ENCODE measurements around the gene MORC1.

Gene MORC1

DNA sequence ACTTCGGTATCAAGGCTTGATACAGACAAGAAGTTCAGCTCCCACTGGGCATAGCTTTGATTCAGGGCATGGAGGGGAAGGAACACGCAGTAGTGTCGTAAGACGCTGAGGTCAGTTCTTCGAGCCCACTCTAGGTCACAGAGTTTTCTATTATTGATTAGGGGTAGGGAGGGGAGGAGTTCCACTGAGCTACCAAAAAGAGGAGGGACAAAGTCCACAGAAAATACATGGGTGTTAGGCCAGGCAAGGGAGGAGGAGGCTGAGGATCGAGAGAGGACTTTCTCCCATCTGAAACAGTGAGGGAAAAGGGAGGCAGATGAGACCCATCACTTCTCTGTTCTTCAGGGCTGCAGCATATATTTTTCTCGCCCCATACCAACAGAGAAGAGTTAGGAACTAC, 89.2 kb downstream of the MORC1 start:
- DNase-seq (ENCODE audit: low spot score): no peak

- no peak for DNase-seq (ENCODE audit: low spot score)
Measured at GRCh38 chr3:109026821-109027220, 91.1 kb downstream of the MORC1 start.

DNA sequence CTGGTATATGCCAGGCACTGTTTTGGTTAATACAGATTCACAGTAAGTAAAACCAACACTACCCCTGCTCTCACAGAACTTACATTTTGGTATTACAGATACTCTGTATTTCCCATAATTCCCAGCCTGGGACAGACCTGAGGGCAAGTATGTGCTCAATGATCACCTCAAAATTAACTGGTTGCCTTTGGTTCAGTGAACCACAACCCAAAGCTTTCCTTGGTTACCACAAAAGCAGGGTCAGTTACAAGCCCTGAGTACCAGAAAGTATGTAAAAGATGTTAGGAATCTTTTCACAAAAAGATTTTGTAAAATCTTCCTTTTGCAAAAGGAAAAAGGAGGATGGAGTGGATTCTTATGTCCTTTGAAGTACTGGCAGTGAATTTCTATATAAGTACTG, 92.0 kb downstream of the MORC1 start:
- no peak for DNase-seq (ENCODE audit: low spot score)

GRCh38 chr3:109023656-109024254, 94.2 kb downstream of the MORC1 start:
- peak; percentile 58 for DNase-seq (ENCODE audit: low spot score)

- DNase-seq (ENCODE audit: low spot score): no peak
Measured at GRCh38 chr3:109023167-109023566, 94.8 kb downstream of the MORC1 start.

DNA sequence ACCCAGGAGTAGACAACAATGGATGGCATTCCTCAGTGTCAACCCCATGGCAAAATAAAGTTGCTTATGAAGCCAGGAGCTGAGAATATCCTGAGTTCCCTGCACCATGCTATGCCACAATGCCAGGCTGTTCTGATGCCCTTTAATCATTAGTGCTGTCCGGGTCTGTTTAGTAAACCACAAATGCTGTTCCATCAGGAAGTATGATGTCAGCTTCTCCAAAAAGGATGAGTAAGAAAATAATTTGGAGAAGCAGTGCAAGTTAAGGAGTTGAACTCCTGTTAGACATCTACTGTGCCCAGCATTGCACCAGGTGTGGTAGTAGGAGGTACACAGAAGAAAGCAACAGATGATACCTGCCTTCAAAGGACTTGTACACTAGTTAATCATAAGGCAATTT, 96.4 kb downstream of the MORC1 start:
- DNase-seq (ENCODE audit: low spot score): no peak

- DNase-seq (ENCODE audit: low spot score): no peak
Measured at GRCh38 chr3:109018828-109019227, 99.1 kb downstream of the MORC1 start.

DNA sequence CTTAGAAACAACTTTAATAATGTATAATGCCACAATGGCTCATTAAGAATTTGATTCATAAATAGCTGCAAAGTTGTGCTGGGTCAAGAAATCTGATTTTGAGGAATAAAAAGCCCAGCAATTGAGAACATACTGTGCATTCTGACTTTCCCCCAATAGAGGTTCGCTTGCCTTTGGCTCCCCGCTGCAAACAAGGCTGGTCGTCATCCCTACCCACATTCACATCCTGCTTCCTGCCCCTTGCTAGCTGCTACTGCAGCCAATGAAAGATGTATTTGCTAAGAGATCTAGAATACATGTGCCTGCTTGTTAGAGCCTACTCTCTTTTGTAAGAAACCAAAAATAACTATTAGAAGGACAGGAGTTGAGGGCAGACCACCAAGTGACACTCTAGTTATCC, 112.5 kb downstream of the MORC1 start:
- no peak for DNase-seq (ENCODE audit: low spot score)

GRCh38 chr3:108998436-108998835, 119.5 kb downstream of the MORC1 start:
- no peak for DNase-seq (ENCODE audit: low spot score)

GRCh38 chr3:108985844-108986243, 132.1 kb downstream of the MORC1 start:
- DNase-seq (ENCODE audit: low spot score): no peak

DNA sequence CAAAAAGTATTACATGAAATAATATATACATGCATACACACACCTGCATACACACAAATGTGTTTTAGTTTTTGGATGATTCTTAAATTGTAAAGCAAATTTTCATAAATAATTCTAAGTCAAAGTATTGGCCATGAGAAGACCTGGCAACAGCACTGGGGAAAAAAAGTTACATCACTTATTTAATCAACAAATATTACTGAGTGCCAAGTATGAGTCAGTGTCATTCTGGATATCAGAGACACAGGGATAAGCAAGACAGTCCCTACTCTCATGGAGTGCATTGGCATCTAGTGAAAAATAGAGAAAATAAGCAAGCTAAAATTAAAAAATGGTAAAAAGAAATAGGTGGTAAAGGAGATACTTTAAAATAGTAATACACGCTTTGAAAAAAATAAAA, 134.9 kb downstream of the MORC1 start:
- DNase-seq (ENCODE audit: low spot score): no peak

- DNase-seq (ENCODE audit: low spot score): no peak
Measured at GRCh38 chr3:108976058-108976457, 141.9 kb downstream of the MORC1 start.

DNA sequence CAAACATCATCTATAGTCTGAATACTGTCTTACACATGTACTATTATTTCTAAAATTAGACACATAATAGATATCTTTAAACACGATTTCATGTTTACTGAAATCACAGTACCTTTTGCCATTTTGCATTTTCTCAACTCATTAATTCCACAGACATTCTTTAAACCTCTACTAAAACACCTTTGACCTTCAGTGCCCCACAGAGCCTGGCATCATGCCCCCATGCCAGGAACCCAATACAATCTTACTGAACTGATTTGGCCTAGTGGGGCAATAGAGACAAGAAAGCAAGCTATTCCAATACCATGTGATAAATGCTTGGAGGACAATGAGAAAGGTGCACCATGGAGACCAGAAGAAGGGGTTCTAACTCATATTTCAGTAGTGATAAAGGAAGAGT, 144.9 kb downstream of the MORC1 start:
- DNase-seq (ENCODE audit: low spot score): no peak

DNA sequence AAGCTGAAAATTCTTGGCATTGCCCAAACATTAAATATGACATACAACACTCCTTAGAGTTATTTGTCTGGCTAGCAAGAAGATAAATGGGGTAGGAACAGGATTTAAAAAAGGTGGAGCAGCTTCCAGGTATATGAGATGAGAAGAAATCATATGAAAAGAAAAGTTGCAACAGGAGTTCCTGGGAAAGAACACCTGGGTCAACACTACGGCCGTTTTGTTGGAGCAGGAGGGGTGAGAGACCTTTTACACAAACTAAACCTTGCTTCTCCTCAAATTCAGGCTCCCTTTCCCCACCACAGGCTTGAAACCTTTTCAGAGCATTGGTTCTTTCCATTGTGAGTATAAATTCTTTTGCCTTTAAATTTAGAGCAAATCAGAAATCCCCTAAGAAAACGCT, 145.5 kb downstream of the MORC1 start:
- no peak for DNase-seq (ENCODE audit: low spot score)

- no peak for DNase-seq (ENCODE audit: low spot score)
Measured at GRCh38 chr3:108970561-108970960, 147.4 kb downstream of the MORC1 start.

DNA sequence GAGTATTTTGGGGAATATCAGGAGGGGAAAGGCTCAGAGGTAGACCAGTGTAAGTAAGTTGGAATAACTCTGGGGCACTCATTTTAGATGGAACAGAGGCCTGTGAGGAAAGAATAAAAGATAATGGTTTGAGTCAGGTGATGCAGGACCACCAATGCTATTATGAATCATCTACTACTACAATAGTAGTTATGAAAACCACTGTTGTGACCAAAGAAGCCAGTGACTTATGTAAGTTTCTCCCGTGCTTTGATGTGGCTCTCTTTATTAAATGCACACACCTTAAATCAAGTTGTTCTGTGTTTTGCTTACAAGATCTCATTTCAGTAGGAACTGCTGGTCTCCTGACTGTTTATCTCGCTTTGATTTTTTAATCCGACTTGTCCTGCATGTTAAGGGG, 151.2 kb downstream of the MORC1 start:
- no peak for DNase-seq (ENCODE audit: low spot score)

DNA sequence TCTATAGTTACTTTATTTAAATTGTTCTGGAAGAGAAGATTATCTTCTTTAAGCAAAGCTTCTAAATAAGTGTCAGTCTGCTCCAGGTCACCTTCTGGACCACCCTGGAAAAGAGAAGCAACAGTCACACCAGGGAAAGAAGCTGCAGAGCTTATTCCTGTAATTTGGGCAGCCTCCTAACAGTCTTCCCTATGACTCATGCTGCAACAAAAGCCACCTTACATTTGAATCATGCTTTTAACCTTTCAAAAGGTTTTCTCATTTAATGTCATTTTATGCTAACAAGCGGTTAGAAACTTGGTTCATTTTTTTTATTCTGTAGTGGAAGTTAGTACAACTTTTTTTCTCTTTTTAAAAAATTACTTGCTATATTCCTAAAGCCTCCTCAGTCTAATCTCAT, 158.9 kb downstream of the MORC1 start:
- no peak for DNase-seq (ENCODE audit: low spot score)

- no peak for DNase-seq (ENCODE audit: low spot score)
Measured at GRCh38 chr3:108953700-108954099, 164.2 kb downstream of the MORC1 start, which contains the start of gene GUCA1C. GUCA1C (minus strand) TSS chr3:108953879; CDS start chr3:108953762, 117 bp downstream.

- DNase-seq (ENCODE audit: low spot score): no peak
Measured at GRCh38 chr3:108953210-108953609, 164.7 kb downstream of the MORC1 start.

DNA sequence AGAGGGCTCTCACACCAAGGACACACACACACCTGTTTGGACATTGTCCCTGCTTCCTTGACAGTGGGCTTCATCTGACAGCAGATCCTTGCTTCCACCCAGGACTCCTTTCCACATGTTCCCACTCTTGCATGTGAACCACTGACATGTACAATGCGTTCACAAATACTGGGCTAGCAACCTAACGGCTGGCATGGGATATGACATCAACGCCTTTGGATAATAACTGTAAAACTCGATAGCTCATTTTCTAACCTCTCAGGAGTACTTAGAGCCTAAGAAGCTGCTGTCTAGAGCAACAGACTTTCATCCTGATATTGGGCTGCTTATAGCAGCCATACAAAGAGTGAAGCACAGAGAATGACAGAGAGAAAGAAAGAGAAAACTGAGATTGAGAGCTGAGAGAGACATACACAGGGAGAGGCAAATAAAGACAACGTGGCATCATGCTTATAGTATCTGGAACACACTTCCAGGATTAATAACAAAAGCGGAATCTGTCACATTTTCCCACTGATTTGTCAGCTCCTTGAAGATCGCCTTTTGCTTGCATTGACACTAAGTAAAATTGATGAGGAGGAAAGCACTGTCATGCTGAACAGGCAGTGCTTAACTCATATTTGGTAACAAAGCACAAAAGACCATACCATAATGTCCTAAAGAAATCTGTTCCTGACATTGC, 166.0 kb downstream of the MORC1 start:
- peak; percentile 12 for DNase-seq (ENCODE audit: low spot score)

DNA sequence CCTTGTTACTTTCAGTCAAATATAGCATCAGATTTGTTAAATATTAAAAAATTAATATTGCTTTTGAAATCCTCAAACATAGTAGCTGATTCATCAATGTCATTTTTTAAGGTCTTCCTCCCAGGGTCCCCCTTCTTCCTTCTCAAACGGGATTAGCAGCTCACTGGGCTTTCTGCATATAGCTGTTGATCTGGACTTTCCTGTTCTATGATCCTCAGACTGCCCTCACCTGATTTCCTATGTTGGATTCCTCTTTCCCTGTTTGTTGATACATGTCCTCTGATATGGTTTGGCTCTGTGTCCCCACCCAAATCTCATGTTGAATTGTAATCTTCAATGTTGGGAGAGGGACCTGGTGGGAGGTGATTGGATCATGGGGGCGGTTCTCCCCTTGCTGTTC, 170.1 kb downstream of the MORC1 start:
- no peak for DNase-seq (ENCODE audit: low spot score)

DNA sequence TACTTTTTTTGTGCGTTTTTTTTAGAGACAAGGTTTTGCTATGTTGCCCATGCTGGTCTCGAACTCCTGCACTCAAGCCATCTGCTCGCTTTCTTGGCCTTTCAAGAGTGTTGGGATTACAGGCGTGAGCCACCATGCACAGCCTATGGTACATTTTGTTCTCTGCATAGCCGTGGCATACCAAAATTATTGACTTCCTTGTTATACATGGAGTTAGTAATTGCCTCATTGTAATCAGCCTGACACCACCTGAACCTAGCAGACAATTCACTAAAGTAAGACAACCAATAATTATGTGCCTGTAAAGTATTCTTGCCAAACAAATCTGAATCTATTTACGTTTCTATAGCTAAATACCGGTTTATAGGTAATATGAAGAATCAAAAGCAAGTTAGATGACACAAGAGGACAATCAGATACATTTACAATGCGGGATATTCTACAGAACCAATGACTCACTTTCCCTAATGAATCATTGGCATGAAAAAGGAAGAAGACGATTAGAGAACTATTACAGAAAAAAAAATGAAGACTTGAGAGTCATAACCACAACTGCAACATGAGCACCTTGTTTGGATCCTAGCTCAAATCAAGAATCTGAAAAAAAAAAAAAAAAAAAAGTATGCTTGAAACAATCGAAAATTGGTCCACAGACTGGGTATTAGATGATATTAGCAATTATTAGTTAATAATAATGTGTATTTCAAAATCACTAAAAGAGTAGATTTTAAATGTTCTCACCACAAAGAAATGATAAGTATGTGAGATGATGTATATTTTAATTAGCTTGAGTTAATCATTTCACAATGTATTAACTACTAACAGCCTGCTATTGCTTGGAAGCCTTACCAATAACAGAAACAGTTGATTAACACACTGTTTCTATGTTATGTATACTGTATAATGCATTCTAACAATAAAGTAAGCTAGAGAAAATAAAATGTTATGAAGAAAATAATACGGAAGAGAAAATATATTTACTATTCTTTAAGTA, 171.3 kb downstream of the MORC1 start:
- no peak for DNase-seq (ENCODE audit: low spot score)
